WTC11 (cell line): ENCODE data around the gene KBTBD13. TPM values are rescaled to one million over a fixed set of nuclear protein-coding genes. Genes with fewer than 3 reads are reported as not detected.

Experiments
- ATAC-seq: fragments of 200-7000 bp; cut with Tn5 transposase; 2 replicates; pipeline ENCODE4 v1.10.0; 2021; ENCODE audit warnings: mild to moderate bottlenecking, moderate library complexity
- CTCF ChIA-PET: fragments of 300-600 bp; sonication (Branson Sonifier 250); formaldehyde crosslinking; loops from one replicate; lab custom pipeline; 2021; ENCODE audit warnings: antibody characterized with exemption; lab: Charles Lee
- POLR2A ChIA-PET: fragments of 350-600 bp; sonication (Branson Sonifier 250); formaldehyde crosslinking; loops from one replicate; lab custom pipeline; 2021; ENCODE audit warnings: antibody characterized with exemption; lab: Charles Lee
- DNase-seq: peaks from one replicate; pipeline ENCODE4 v3.0.0; 2021; ENCODE audit warnings: low spot score
- H3K27ac Mint-ChIP-seq: 2 replicates; pipeline ENCODE4 v1.8.0; 2021; ENCODE audit warnings: mixed read lengths
- H3K27me3 Mint-ChIP-seq: 2 replicates; pipeline ENCODE4 v1.8.0; 2021; ENCODE audit warnings: low read depth, mild to moderate bottlenecking, moderate library complexity, mixed read lengths
- H3K36me3 Mint-ChIP-seq: 2 replicates; pipeline ENCODE4 v1.8.0; 2021; ENCODE audit warnings: mixed read lengths
- H3K4me1 Mint-ChIP-seq: 2 replicates; pipeline ENCODE4 v1.8.0; 2022; ENCODE audit warnings: mixed read lengths
- H3K4me3 Mint-ChIP-seq: 2 replicates; pipeline ENCODE4 v1.8.0; 2021; ENCODE audit warnings: mild to moderate bottlenecking, moderate library complexity, mixed read lengths
- H3K9me3 Mint-ChIP-seq: 2 replicates; pipeline ENCODE4 v1.8.0; 2021; ENCODE audit warnings: mixed read lengths
- CREB1 ChIP-seq: sonication (generic); formaldehyde crosslinking; IDR thresholded peaks from 2 replicates; pipeline ENCODE4 v1.8.0; 2023; ENCODE audit warnings: mild to moderate bottlenecking, missing genetic modification reagents
- E2F5 ChIP-seq: sonication (generic); formaldehyde crosslinking; IDR thresholded peaks from 2 replicates; pipeline ENCODE4 v1.8.1; 2022; ENCODE audit warnings: mild to moderate bottlenecking, moderate library complexity, missing genetic modification reagents
- ETV6 ChIP-seq: sonication (generic); formaldehyde crosslinking; IDR thresholded peaks from 2 replicates; pipeline ENCODE4 v1.8.1; 2022; ENCODE audit warnings: mild to moderate bottlenecking, missing genetic modification reagents
- FOXJ3 ChIP-seq: sonication (generic); formaldehyde crosslinking; IDR thresholded peaks from 2 replicates; pipeline ENCODE4 v1.9.0; 2021; ENCODE audit warnings: missing genetic modification reagents, mild to moderate bottlenecking, borderline replicate concordance
- IRF2 ChIP-seq: sonication (generic); formaldehyde crosslinking; IDR thresholded peaks from 2 replicates; pipeline ENCODE4 v1.8.0; 2022; ENCODE audit warnings: low read depth, missing genetic modification reagents, borderline replicate concordance
- JUN ChIP-seq: sonication (generic); formaldehyde crosslinking; IDR thresholded peaks from 2 replicates; pipeline ENCODE4 v1.8.0; 2023; ENCODE audit warnings: mild to moderate bottlenecking, missing genetic modification reagents
- NFATC4 ChIP-seq: fragments of 250-450 bp; sonication (Bioruptor Pico); IDR thresholded peaks from 2 replicates; pipeline ENCODE4 v1.9.0; 2021; ENCODE audit warnings: mild to moderate bottlenecking
- NFYB ChIP-seq: sonication (generic); formaldehyde crosslinking; conservative IDR thresholded peaks from 2 replicates; pipeline ENCODE4 v1.8.0; 2022; ENCODE audit warnings: low read depth, missing genetic modification reagents
- PREB ChIP-seq: sonication (generic); formaldehyde crosslinking; IDR thresholded peaks from 2 replicates; pipeline ENCODE4 v1.8.1; 2022; ENCODE audit warnings: mild to moderate bottlenecking, missing genetic modification reagents, moderate library complexity, borderline replicate concordance
- USF1 ChIP-seq: sonication (generic); formaldehyde crosslinking; IDR thresholded peaks from 2 replicates; pipeline ENCODE4 v1.8.0; 2022; ENCODE audit warnings: mild to moderate bottlenecking, missing genetic modification reagents
- ZNF138 ChIP-seq: sonication (generic); formaldehyde crosslinking; conservative IDR thresholded peaks from 2 replicates; pipeline ENCODE4 v1.8.1; 2022; ENCODE audit warnings: mild to moderate bottlenecking, moderate library complexity, missing genetic modification reagents
- ZNF317 ChIP-seq: sonication (generic); formaldehyde crosslinking; IDR thresholded peaks from 2 replicates; pipeline ENCODE4 v1.8.1; 2023; ENCODE audit warnings: low read depth, mild to moderate bottlenecking, moderate library complexity, missing genetic modification reagents, borderline replicate concordance
- ZSCAN18 ChIP-seq: fragments of 250-450 bp; sonication (Bioruptor Pico); IDR thresholded peaks from 2 replicates; pipeline ENCODE4 v2.1.2; 2022; ENCODE audit warnings: mild to moderate bottlenecking, moderate library complexity
- total RNA-seq: library from RNA; stranded (reverse); gene quantifications from 3 replicates; pipeline ENCODE4 v1.2.3, GENCODE V29; 2021
- TF ChIP-seq, protein P1 (sequence below): fragments of 200-600 bp; IDR thresholded peaks from 2 replicates; pipeline ENCODE4 v1.8.0; 2022; ENCODE audit warnings: antibody characterized with exemption
- TF ChIP-seq, protein P2 (sequence below): sonication (generic); formaldehyde crosslinking; IDR thresholded peaks from 2 replicates; pipeline ENCODE4 v1.8.1; 2022; ENCODE audit warnings: low read depth, mild to moderate bottlenecking, moderate library complexity, missing genetic modification reagents, borderline replicate concordance
- TF ChIP-seq, protein P3 (sequence below): sonication (generic); formaldehyde crosslinking; IDR thresholded peaks from 2 replicates; pipeline ENCODE4 v1.8.1; 2023; ENCODE audit warnings: mild to moderate bottlenecking, moderate library complexity, missing genetic modification reagents

KBTBD13 gene
- total RNA-seq, 1 experiment from 2014 or later, result not detected

DNA sequence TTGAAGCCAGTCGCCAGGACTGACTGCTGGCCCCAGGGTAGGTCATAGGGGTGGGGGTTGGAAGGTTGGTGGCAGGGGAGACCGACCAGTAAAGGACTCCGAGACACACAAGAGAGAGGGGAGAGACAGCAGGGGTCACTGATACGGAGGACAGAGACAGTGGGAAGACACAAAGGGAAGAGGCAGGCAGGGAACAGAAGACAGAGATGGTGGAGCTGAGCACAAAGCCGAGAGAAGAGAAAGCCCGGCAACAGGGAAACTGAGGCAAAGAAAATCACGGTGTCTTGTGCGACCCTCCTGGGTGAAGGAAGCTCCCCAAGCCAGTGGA is 9.3 kb upstream of the KBTBD13 start:
- TF ChIP-seq IRF2 (CRISPR knock-in tag) (no peak), NFYB (CRISPR knock-in tag) (no peak), ZSCAN18 (CRISPR knock-in tag) (no peak), ETV6 (no peak), E2F5 (no peak), JUN (CRISPR knock-in tag) (no peak), CREB1 (CRISPR knock-in tag) (no peak), FOXJ3 (CRISPR knock-in tag) (no peak), PREB (CRISPR knock-in tag) (no peak), USF1 (CRISPR knock-in tag) (no peak), NFATC4 (no peak), ZNF138 (no peak), ZNF317 (CRISPR knock-in tag) (no peak)
- TF ChIP-seq, protein P1, sequence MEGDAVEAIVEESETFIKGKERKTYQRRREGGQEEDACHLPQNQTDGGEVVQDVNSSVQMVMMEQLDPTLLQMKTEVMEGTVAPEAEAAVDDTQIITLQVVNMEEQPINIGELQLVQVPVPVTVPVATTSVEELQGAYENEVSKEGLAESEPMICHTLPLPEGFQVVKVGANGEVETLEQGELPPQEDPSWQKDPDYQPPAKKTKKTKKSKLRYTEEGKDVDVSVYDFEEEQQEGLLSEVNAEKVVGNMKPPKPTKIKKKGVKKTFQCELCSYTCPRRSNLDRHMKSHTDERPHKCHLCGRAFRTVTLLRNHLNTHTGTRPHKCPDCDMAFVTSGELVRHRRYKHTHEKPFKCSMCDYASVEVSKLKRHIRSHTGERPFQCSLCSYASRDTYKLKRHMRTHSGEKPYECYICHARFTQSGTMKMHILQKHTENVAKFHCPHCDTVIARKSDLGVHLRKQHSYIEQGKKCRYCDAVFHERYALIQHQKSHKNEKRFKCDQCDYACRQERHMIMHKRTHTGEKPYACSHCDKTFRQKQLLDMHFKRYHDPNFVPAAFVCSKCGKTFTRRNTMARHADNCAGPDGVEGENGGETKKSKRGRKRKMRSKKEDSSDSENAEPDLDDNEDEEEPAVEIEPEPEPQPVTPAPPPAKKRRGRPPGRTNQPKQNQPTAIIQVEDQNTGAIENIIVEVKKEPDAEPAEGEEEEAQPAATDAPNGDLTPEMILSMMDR, result no peak
- TF ChIP-seq, protein P2, sequence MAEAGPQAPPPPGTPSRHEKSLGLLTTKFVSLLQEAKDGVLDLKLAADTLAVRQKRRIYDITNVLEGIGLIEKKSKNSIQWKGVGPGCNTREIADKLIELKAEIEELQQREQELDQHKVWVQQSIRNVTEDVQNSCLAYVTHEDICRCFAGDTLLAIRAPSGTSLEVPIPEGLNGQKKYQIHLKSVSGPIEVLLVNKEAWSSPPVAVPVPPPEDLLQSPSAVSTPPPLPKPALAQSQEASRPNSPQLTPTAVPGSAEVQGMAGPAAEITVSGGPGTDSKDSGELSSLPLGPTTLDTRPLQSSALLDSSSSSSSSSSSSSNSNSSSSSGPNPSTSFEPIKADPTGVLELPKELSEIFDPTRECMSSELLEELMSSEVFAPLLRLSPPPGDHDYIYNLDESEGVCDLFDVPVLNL (CRISPR knock-in tag), result no peak
- TF ChIP-seq, protein P3, sequence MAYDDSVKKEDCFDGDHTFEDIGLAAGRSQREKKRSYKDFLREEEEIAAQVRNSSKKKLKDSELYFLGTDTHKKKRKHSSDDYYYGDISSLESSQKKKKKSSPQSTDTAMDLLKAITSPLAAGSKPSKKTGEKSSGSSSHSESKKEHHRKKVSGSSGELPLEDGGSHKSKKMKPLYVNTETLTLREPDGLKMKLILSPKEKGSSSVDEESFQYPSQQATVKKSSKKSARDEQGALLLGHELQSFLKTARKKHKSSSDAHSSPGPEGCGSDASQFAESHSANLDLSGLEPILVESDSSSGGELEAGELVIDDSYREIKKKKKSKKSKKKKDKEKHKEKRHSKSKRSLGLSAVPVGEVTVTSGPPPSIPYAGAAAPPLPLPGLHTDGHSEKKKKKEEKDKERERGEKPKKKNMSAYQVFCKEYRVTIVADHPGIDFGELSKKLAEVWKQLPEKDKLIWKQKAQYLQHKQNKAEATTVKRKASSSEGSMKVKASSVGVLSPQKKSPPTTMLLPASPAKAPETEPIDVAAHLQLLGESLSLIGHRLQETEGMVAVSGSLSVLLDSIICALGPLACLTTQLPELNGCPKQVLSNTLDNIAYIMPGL (CRISPR knock-in tag), result no peak
- H3K4me1 Mint-ChIP-seq, result peaks cover 38% of the 10 kb centered on the region
- no peaks in the 10 kb centered on the region for H3K9me3 Mint-ChIP-seq
- peak; percentile 29 for ATAC-seq
- H3K27ac Mint-ChIP-seq, result no peak overlapping the region
- H3K27me3 Mint-ChIP-seq, result peaks cover 21% of the 10 kb centered on the region
- no peaks in the 10 kb centered on the region for H3K36me3 Mint-ChIP-seq
- H3K4me3 Mint-ChIP-seq, result peak overlapping the region; percentile 76
- ChIA-PET POLR2A (interaction anchor here (1.0 to 2.7 kb wide), 4 partner anchors 10 to 35 kb away, joined by 3 to 12 read pairs (median 8); no protein-coding TSS in a partner anchor), CTCF (interaction anchor here (0.5 to 20.3 kb wide), 9 partner anchors 10 to 260 kb away, joined by 3 to 292 read pairs (median 6); partner anchors contain the start of gene KBTBD13)
- no peak for DNase-seq
